HG03565 (cell line): Measurements from ENCODE around the gene UNC93A.
A peak's percentile ranks its signal among the peaks of the same experiment; 100 is the strongest.
"Not testable (repeated sequence)": the region's sequence is repeated elsewhere in the genome, so short reads cannot be mapped to it uniquely, and the experiment has no call there.

ENCODE experiments used
- ATAC-seq: cut with Tn5 transposase; IDR thresholded peaks from one replicate; pipeline ENCODE4 v1.9.1; 2021; ENCODE audit warnings: mild to moderate bottlenecking, moderate library complexity; ENCODE audit not compliant: unreplicated experiment

UNC93A gene

GRCh38 chr6:167270499-167271311 is 20.4 kb upstream of the UNC93A start:
- ATAC-seq = no peak

- ATAC-seq = no peak
These were observed 19.0 kb upstream of the UNC93A start for GRCh38 chr6:167272151-167272550.

DNA sequence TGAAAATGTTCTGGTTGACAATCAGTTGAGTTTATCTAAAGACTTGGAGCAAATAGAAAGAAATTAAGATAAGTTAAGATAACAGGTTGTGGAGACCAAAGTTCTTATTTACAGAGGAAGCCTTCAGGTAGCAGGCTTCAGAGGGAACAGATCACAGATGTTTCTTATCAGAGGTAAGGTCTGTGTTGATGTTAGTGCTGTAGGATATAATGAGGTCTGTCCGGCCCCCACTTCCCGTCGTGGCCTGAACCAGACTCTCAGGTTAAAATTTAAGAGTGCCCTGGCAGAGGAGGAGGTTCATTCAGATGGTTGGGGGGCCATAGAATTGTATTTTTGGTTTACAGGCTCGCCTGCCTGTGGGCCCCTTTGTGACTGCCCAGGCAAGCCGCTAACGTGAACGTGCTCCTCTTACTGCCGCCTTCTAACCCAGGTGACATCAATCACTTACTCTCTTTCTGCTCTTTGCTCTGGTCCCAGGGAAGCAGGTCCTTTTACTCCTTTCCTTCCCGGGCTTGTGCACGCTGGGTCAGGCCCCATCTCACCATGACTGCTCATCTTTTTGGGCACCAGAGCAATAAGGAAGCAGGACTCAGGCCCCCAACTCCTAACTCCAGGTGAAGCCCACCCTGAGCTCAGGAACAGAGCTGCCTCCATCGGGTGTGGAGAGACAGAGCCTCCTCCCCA is 18.3 kb upstream of the UNC93A start:
- no peak for ATAC-seq

- no peak for ATAC-seq
These were observed 16.8 kb upstream of the UNC93A start for GRCh38 chr6:167274270-167274669.

DNA sequence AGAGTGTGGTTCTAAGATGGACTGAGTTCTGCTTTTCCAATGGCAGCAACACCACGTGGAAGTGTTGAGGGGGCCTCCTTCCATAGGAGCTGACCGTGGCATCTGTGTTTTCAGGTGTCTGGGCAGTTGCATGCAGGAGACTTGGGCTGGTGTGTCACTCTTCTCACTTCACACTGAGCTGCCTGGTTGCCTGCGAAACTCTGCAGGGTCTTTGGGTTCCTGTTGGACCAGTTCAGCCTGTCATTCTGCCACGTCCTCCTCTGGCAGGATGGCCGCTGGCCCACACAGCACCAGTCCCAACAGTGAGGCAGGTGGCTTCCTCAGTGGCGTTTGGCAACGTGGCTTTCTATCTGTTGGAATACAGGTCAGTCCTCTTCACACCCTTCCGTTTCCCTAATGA is 16.1 kb upstream of the UNC93A start:
- no peak for ATAC-seq

- ATAC-seq = no peak
These were observed 15.7 kb upstream of the UNC93A start for GRCh38 chr6:167275436-167275835.

DNA sequence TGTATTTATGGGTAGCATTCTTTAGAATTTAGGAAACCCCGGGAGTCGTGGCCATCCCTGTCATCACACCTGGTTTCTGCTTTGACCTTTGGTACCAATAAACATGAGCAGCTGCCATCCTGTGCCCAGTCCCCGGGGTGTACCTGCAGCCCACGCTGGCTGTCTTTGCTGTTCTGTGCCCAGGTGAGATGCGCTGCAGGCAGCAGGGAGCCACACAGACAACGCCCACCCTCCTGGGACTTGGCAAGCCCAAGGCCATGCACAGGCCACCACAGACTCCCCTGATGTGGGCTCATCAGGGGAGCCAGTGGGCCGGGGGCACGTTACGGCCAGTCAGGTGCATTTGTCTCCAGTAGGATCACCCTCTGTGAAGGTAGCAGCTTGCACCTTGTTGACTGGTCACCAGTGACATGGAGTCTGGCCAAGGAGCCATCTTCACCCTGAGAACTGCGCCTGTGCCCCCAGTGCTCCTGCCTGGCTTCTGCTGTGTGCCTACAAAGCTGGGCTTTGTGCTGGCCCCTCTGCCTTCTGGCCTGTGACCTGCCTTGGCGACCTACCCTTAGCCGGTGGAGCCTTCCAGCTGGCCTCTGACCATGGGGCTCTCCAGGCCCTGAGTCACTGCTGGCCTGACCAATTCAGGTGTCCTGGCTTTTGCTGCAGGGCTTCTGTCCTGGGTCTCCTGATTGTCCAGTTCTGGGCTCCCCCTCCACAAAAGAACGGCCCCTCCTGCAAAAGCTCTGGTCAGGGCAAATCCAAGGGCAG is 14.2 kb upstream of the UNC93A start:
- ATAC-seq = no peak

- ATAC-seq = not testable (repeated sequence)
These were observed 12.8 kb upstream of the UNC93A start for GRCh38 chr6:167278173-167278940.

DNA sequence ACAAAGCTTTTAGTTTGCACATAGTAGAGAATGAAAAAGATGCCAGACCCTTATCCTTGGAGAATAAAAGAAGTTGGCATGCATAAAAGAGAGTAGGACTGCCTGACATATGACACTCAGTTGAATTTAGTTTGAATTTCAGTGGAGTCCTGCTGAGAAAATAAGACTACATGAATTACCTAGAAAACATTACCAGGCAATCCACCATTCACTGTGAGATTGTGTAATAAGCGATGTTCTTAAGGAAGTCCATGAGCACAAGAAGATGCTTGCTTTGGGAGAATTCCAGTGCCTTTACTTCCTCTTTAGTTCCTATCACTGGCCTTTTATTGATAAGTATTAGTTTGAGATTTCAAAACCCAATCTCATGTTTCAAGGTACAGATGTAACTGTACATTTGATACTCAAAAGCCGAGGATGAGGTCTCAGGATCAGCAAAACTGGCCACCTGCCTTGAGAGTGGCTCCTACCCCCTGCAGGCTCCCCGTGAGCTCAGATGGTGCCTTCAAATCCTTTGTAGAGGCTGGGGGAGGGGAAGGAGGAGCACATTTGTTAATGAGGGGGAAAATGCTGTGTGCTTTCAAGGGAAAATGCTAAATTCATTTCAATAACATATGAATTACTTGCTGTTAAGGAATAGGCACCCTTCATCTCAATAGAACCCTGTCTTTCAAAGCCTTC is 11.2 kb upstream of the UNC93A start:
- ATAC-seq = no peak

DNA sequence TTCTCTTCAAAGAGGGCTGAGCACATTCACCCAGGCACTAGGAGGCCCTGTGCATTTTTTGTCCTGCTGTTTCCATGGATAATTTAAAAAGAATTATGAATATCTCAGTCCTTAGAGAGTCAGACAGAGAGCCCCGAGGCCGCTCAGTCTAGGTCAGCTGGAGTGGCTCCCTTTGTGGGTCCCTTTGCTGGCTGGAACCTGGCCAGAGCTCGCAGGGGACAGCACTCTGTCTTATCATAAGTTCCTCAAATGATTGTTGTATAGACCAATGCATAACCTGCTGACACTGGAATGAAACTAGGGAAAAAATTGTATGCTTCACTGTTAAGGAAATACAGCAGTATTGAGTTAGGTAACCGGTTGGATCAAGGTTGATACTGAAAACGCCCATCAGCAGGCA is 10.6 kb upstream of the UNC93A start:
- not testable (repeated sequence) for ATAC-seq

DNA sequence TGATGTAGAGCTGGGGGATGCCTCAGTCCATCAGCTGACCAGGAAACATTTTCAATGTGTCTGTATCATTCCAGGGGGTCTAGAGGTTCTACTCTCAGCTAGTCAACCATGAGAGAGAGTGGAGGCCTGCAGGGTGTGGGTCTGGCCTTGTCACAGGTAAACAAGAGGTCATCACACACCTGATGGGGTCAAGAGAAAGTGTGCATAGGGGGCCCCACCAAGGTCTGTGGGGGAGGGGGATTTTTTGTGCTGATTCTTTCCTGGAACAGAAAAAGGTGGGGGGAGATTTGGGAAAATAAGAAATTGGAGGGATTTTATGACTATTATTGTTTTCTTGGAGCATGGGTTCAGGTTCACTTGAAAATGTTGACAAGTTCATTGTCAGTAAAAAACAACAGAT is 8.9 kb upstream of the UNC93A start:
- ATAC-seq = no peak

GRCh38 chr6:167284565-167284964 is 6.5 kb upstream of the UNC93A start:
- not testable (repeated sequence) for ATAC-seq

DNA sequence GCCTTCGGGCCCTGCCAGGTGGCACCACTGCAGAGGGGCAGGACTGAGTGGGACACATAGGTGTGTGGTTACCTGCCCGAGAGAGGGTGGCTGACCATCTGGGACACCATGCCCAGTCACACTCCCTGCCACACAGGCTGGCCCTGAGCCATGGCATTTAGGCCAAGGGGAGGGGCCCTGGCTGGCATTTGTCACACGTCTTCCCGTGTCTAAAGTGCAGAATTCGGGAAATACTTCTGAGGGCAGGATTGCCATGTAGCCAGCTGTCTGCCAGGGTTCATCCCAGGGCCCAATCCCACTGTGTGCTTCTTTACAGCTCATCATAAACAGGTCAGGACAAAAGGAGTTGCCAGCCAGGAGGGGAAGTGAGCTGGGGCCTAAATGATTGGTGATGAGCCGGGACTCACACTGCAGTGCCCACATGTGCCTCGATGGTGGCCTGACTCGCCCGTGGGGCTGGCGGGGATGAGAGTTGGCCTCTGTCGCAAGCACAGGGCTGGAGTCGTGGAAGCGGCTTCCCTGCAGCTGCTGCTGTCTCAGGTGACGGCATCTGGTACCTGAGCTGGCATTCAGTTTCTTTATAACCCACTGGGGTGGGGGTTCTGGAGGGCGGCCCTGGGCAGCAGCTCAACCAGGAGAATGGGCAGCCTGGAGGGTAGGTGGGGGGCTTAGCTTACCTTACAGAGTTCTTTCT is 5.9 kb upstream of the UNC93A start:
- ATAC-seq = no peak

DNA sequence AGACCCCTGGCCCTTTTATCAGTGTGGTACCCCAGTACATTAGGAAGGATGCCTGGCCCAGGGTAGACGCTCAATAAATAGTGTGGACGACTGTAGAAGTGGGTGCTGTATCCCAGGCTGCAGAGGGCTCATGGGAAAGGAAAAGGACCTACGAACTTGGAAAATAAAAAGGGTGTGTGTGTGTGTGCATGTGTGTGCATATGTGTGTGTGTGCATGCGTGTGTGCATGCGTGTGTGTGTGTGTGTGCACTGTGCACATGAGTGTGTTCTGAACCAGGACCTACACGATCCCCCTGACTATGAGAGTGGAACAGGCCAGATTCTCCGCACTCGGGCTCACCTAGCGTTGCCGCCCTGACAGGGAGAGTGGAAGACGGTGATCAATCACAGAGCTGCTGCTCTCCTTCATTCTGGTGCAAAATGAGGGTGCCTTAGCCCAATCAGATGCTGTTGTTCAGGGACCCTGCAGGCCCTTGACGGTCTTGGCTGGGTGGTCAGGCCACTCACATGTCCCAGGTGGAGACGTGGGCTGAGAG is 3.5 kb upstream of the UNC93A start:
- no peak for ATAC-seq

GRCh38 chr6:167288591-167289225 is 2.4 kb upstream of the UNC93A start:
- ATAC-seq = peak; percentile 71

DNA sequence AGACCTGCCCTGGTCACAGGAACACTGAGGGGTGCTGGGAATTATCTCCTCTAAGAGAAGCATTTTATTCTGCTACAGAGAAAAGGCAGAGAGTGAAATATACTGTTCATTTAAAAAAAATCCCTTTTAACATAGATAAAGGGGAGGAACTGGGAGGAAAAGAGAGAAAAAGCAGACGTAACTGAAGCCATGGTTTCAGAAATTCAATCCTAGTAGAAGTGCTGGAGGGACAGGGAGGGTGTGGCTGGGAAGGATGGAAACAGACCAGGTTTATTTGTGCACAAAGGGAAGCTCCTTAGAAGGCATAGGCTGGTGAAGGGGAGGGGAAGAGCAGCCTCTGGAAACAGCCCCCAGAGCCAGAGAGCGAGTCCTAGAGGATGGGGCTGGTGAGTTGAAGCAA is 1.8 kb upstream of the UNC93A start:
- not testable (repeated sequence) for ATAC-seq

DNA sequence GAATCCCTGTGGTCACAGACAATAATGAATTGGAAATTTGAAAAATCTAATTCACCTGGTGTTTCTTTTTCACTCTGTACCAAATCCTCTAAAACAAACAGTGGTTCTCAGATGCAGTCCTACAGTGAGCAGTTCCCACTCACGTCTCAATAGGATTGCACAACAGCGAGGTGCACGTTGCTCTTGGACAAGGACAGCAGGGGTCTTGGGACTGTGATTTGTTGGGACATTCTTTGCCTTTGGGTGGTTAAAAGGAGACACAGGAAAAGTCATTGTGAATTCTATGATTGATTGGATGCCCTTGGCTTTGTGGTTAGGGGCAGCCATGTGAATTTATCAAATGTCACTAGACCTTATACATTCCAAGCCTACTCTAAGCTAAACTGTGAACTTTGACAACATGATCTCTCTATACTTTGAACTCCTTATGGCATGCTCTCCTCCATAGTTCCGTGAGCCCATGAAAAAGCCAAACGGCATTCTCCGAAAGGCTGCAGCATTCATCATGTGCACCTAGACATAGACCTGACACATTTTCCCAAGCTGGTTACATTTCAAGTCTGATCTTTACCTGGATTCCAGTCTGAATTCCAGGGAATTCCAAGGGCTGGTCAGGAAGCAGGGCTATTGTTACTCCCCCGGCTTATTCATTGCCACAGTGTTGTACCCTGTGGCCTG is 647 bp downstream of the UNC93A start:
- ATAC-seq = no peak

DNA sequence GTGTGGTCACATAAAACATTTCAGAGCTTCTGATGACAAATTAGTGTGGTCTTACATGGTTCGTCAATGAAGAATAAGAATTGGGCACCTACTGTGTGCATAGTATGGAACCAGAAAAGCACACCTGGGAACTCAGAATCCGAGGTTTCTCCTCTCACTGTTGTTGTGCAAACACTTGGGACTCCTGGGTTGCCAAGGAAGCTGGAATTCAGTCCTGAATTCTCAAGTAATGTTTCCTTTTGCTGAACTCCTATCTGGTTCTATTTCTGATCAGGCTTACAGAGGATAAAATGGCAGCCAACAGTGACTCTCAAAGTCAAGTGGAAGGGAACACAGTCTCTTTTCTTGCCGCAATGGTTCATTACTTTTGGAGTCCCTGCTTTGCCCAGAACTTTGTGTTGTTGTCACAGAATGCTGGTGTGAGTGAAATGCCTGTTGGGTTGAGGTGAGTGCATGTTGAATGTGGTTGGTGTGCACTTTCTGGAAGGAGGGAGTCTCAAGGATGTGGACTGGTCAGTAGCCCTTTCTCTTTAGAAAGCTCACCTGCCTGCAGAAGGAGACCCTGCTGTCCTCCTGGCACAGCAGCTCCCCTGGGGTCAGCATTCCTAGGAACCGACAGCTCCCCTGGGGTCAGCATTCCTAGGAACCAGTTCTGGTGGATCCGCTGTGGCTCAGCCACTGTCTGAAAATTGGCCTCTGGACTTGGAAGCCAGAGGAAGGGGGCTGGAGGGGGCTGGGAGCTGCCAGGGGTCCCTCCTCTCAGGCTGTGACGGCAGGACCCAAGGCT is 1.4 kb downstream of the UNC93A start:
- no peak for ATAC-seq
